Neuronal stem cell (in vitro differentiated cells): ENCODE results near the gene LYPD5.

Experiments
- DNase-seq: peaks from one replicate; pipeline ENCODE4 v3.0.0-alpha.2; 2013; ENCODE audit warnings: low spot score
- H2AFZ ChIP-seq: one replicate; pipeline ENCODE4 v1.6.1; 2013; ENCODE audit warnings: mild to moderate bottlenecking, low read length, inconsistent platforms
- H2AK5ac ChIP-seq: 2 replicates; pipeline ENCODE4 v1.6.1; 2013; ENCODE audit warnings: low read depth, mild to moderate bottlenecking, inconsistent platforms, low read length, moderate library complexity, mixed read lengths
- H2BK120ac ChIP-seq: 2 replicates; pipeline ENCODE4 v1.6.1; 2013; ENCODE audit warnings: low read depth, mild to moderate bottlenecking, inconsistent platforms, low read length, moderate library complexity, mixed read lengths
- H2BK12ac ChIP-seq: one replicate; pipeline ENCODE4 v1.6.1; 2013; ENCODE audit warnings: low read length, inconsistent platforms
- H2BK15ac ChIP-seq: 2 replicates; pipeline ENCODE4 v1.6.1; 2013; ENCODE audit warnings: mild to moderate bottlenecking, low read length, inconsistent platforms, mixed read lengths
- H2BK5ac ChIP-seq: one replicate; pipeline ENCODE4 v1.6.1; 2013; ENCODE audit warnings: inconsistent platforms, mild to moderate bottlenecking, low read length, moderate library complexity
- H3K14ac ChIP-seq: one replicate; pipeline ENCODE4 v1.6.1; 2013; ENCODE audit warnings: low read length, inconsistent platforms
- H3K18ac ChIP-seq: 2 replicates; pipeline ENCODE4 v1.6.1; 2013; ENCODE audit warnings: low read length, inconsistent platforms
- H3K23ac ChIP-seq: 2 replicates; pipeline ENCODE4 v1.6.1; 2013; ENCODE audit warnings: low read depth, mild to moderate bottlenecking, mixed read lengths, low read length, inconsistent platforms; ENCODE audit not compliant: poor library complexity
- H3K27ac ChIP-seq: replicated peaks from 3 replicates; pipeline ENCODE4 v1.5.1; 2013; ENCODE audit warnings: low read length, inconsistent platforms
- H3K27me3 ChIP-seq, 3 experiments: 2 replicates each; pipeline ENCODE4 v1.6.1; 2013; ENCODE audit warnings: low read length in 3 of 3, mild to moderate bottlenecking in 2 of 3, inconsistent platforms in 1 of 3, low read depth in 1 of 3, mixed read lengths in 1 of 3, moderate library complexity in 1 of 3; ENCODE audit not compliant: control insufficient read depth in 3 of 3, insufficient read depth in 3 of 3
- H3K36me3 ChIP-seq, 2 donors: replicated peaks in 1 of 2; 2 replicates each; pipeline ENCODE4 v1.6.1; 2013; ENCODE audit warnings: low read length in 2 of 2; ENCODE audit not compliant: control insufficient read depth in 2 of 2, insufficient read depth in 2 of 2
- H3K4ac ChIP-seq: 2 replicates; pipeline ENCODE4 v1.6.1; 2013; ENCODE audit warnings: inconsistent platforms, mild to moderate bottlenecking, low read length, moderate library complexity
- H3K4me1 ChIP-seq, 2 donors: 1 replicate in 1 of 2; 2 replicates in 1 of 2; pipeline ENCODE4 v1.6.1; 2013; ENCODE audit warnings: low read length in 2 of 2, low read depth in 1 of 2; ENCODE audit not compliant: control insufficient read depth in 2 of 2, insufficient read depth in 1 of 2
- H3K4me2 ChIP-seq: one replicate; pipeline ENCODE4 v1.6.1; 2013; ENCODE audit warnings: mild to moderate bottlenecking, low read length, inconsistent platforms; ENCODE audit not compliant: insufficient read depth, poor library complexity, severe bottlenecking
- H3K4me3 ChIP-seq, 2 donors: 2 replicates each; pipeline ENCODE4 v1.5.1; 2013; ENCODE audit warnings: low read length in 2 of 2, mild to moderate bottlenecking in 2 of 2, inconsistent platforms in 1 of 2, moderate library complexity in 1 of 2
- H3K79me1 ChIP-seq: one replicate; pipeline ENCODE4 v1.6.1; 2013; ENCODE audit warnings: low read depth, mild to moderate bottlenecking, inconsistent platforms, low read length, moderate library complexity
- H3K9ac ChIP-seq: one replicate; pipeline ENCODE4 v1.6.1; 2013; ENCODE audit warnings: mild to moderate bottlenecking, low read depth, low read length, inconsistent platforms; ENCODE audit not compliant: poor library complexity
- H3K9me3 ChIP-seq, 2 donors: replicated peaks in 1 of 2; 2 replicates each; pipeline versions ENCODE3 to v1.6.1; 2013; ENCODE audit warnings: low read length in 2 of 2, mild to moderate bottlenecking in 2 of 2, inconsistent platforms in 1 of 2, low read depth in 1 of 2, mixed read lengths in 1 of 2, moderate library complexity in 1 of 2; ENCODE audit not compliant: control insufficient read depth in 2 of 2, insufficient read depth in 1 of 2
- H4K8ac ChIP-seq: one replicate; pipeline ENCODE4 v1.6.1; 2013; ENCODE audit warnings: low read depth, mild to moderate bottlenecking, inconsistent platforms, low read length, moderate library complexity
- H4K91ac ChIP-seq: one replicate; pipeline ENCODE4 v1.6.1; 2013; ENCODE audit warnings: low read length, low read depth, mild to moderate bottlenecking, inconsistent platforms; ENCODE audit not compliant: poor library complexity
- WGBS, 2 donors: extraction: QIAGEN DNeasy Blood & Tissue Kit; methylation state at CpG; one replicate each; pipeline ENCODE4 v1.1.7; 2013; ENCODE audit warnings: missing lambda C conversion rate in 2 of 2, mixed read lengths in 1 of 2; ENCODE audit not compliant: insufficient read length in 2 of 2, insufficient replicate concordance in 1 of 2; ENCODE audit errors: extremely low coverage in 2 of 2; 5-methylcytosine and 5-hydroxymethylcytosine counted together

Gene LYPD5

GRCh38 chr19:43767818-43768217 is 34.4 kb downstream of the LYPD5 start:
- Histone ChIP-seq H2BK120ac (no peak overlapping the region), H3K4me1 (no peaks in the 10 kb centered on the region), H3K27me3 (peaks cover 0 to 43% (median 13%) of the 10 kb centered on the region in 3 experiments), H3K14ac (no peak overlapping the region), H4K91ac (no peak overlapping the region), H3K79me1 (no peaks in the 10 kb centered on the region), H3K18ac (no peak overlapping the region), H3K4me2 (no peak overlapping the region), H2AFZ (no peak overlapping the region), H3K9me3 (no peaks in the 10 kb centered on the region), H3K4me3 (no peak overlapping the region), H3K27ac (no peak overlapping the region), H3K9ac (no peak overlapping the region), H2BK5ac (no peak overlapping the region), H3K23ac (no peak overlapping the region), H3K36me3 (no peaks in the 10 kb centered on the region), H3K4ac (no peak overlapping the region), H2BK15ac (no peak overlapping the region), H2AK5ac (no peak overlapping the region), H2BK12ac (no peak overlapping the region), H4K8ac (no peak overlapping the region)
- no CpG with 5 or more reads among the region's 1 CpG for WGBS, 2 donors
- no peak for DNase-seq

GRCh38 chr19:43767316-43767715 is 34.9 kb downstream of the LYPD5 start:
- Histone ChIP-seq H4K8ac (no peak overlapping the region), H3K9me3 (no peaks in the 10 kb centered on the region), H3K27me3 (peaks cover 0 to 38% (median 10%) of the 10 kb centered on the region in 3 experiments), H3K18ac (no peak overlapping the region), H2AK5ac (peak overlapping the region; percentile 3), H3K4ac (peak overlapping the region; percentile 59), H3K27ac (no peak overlapping the region), H2AFZ (no peak overlapping the region), H3K9ac (peak overlapping the region; percentile 50), H3K23ac (no peak overlapping the region), H3K14ac (peak overlapping the region; percentile 94), H3K4me1 (no peaks in the 10 kb centered on the region), H3K79me1 (no peaks in the 10 kb centered on the region), H3K4me2 (no peak overlapping the region), H3K36me3 (no peaks in the 10 kb centered on the region), H2BK120ac (no peak overlapping the region), H2BK15ac (peak overlapping the region; percentile 27), H4K91ac (no peak overlapping the region), H2BK12ac (no peak overlapping the region), H3K4me3 (no peak overlapping the region), H2BK5ac (no peak overlapping the region)
- DNase-seq = no peak
- WGBS, 2 donors = no CpG with 5 or more reads among the region's 7 CpGs

- Histone ChIP-seq H2BK5ac (no peak overlapping the region), H3K18ac (no peak overlapping the region), H3K4ac (no peak overlapping the region), H4K8ac (no peak overlapping the region), H3K27ac (no peak overlapping the region), H2BK15ac (no peak overlapping the region), H3K4me3 (no peak overlapping the region), H3K4me2 (no peak overlapping the region), H3K23ac (no peak overlapping the region), H3K27me3 (peaks cover 0 to 32% (median 4%) of the 10 kb centered on the region in 3 experiments), H2AFZ (peak overlapping the region; percentile 23), H3K9ac (no peak overlapping the region), H2BK12ac (no peak overlapping the region), H3K9me3 (no peaks in the 10 kb centered on the region), H3K14ac (no peak overlapping the region), H4K91ac (no peak overlapping the region), H3K4me1 (no peaks in the 10 kb centered on the region), H3K79me1 (no peaks in the 10 kb centered on the region), H2AK5ac (peak overlapping the region; percentile 3), H2BK120ac (no peak overlapping the region), H3K36me3 (no peaks in the 10 kb centered on the region)
- no peak for DNase-seq
- WGBS, 2 donors = no CpG with 5 or more reads among the region's 4 CpGs
These were observed 35.5 kb downstream of the LYPD5 start for GRCh38 chr19:43766755-43767043.

- no peaks in the 10 kb centered on the region for H3K4me1 ChIP-seq
- no peak overlapping the region for H2BK15ac ChIP-seq
- H3K27ac ChIP-seq = no peak overlapping the region
- H3K14ac ChIP-seq = no peak overlapping the region
- no peak overlapping the region for H2AFZ ChIP-seq
- no peak overlapping the region for H3K18ac ChIP-seq
- H3K27me3 ChIP-seq = peaks cover 0 to 19% (median 1%) of the 10 kb centered on the region in 3 experiments
- H2BK120ac ChIP-seq = no peak overlapping the region
- no peaks in the 10 kb centered on the region for H3K36me3 ChIP-seq
- H2BK12ac ChIP-seq = no peak overlapping the region
- H3K9me3 ChIP-seq = no peaks in the 10 kb centered on the region
- no peak overlapping the region for H3K4ac ChIP-seq
- H3K4me3 ChIP-seq = no peak overlapping the region
- H2AK5ac ChIP-seq = no peak overlapping the region
- H2BK5ac ChIP-seq = no peak overlapping the region
- DNase-seq = no peak
- H3K4me2 ChIP-seq = no peak overlapping the region
- H3K79me1 ChIP-seq = no peaks in the 10 kb centered on the region
- no peak overlapping the region for H3K9ac ChIP-seq
- H4K91ac ChIP-seq = no peak overlapping the region
- no peak overlapping the region for H4K8ac ChIP-seq
- no CpG with 5 or more reads among the region's 16 CpGs for WGBS, 2 donors
- no peak overlapping the region for H3K23ac ChIP-seq
These were observed 37.0 kb downstream of the LYPD5 start for GRCh38 chr19:43765109-43765876.
